Esophagus squamous epithelium (tissue), 4 donors: ENCODE measurements around the gene SMIM7.

Experiments used
- POLR2A ChIP-seq, 4 donors: fragments of 450-650 bp; IDR thresholded peaks; one replicate each; pipeline ENCODE4 v1.6.1; 2017; ENCODE audit warnings: antibody characterized with exemption in 4 of 4, mild to moderate bottlenecking in 4 of 4, moderate library complexity in 3 of 4
- TF ChIP-seq, protein P1 (sequence below), 6 experiments: fragments of 450-650 bp in 4 of 6; fragments of 200-600 bp in 2 of 6; sonication (generic) in 2 of 6; IDR thresholded peaks; one replicate each; pipeline ENCODE4 v1.5.1; 2016 to 2019; ENCODE audit warnings: antibody characterized with exemption in 6 of 6, mild to moderate bottlenecking in 4 of 6, moderate library complexity in 4 of 6

DNA sequence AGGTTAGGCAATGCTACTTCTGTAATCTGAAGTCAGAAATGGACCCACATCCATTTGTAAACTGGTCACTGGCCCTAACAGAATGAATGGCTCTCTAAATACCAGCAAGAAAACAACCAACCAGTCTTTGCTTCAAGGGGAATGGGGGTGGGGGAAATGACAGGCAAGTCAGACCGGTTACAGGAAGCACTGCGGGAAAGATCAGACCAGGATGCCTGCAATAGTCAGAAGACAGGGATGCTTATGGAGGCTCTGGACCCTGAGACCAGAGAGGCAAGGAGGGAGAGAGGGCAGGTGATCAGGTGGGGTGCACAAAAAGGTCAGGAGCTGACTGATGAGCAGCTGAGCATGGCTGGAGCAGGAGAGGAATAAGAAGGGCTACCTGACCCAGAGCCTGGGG is 45.0 kb downstream of the SMIM7 start:
- TF ChIP-seq, protein P1, sequence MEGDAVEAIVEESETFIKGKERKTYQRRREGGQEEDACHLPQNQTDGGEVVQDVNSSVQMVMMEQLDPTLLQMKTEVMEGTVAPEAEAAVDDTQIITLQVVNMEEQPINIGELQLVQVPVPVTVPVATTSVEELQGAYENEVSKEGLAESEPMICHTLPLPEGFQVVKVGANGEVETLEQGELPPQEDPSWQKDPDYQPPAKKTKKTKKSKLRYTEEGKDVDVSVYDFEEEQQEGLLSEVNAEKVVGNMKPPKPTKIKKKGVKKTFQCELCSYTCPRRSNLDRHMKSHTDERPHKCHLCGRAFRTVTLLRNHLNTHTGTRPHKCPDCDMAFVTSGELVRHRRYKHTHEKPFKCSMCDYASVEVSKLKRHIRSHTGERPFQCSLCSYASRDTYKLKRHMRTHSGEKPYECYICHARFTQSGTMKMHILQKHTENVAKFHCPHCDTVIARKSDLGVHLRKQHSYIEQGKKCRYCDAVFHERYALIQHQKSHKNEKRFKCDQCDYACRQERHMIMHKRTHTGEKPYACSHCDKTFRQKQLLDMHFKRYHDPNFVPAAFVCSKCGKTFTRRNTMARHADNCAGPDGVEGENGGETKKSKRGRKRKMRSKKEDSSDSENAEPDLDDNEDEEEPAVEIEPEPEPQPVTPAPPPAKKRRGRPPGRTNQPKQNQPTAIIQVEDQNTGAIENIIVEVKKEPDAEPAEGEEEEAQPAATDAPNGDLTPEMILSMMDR (IDR thresholded peaks at IDR 0.05): no peak
- TF ChIP-seq POLR2A (IDR thresholded peaks at IDR 0.05): no peak
